ENCODE results near the gene PPP2CA.

Gene PPP2CA

GRCh38 chr5:134148986-134149539, 76.8 kb downstream of the PPP2CA start:
- DNase-seq (ENCODE audit: low read depth): no peak

GRCh38 chr5:134148316-134148715, 77.6 kb downstream of the PPP2CA start:
- DNase-seq (ENCODE audit: low read depth): no peak

DNA sequence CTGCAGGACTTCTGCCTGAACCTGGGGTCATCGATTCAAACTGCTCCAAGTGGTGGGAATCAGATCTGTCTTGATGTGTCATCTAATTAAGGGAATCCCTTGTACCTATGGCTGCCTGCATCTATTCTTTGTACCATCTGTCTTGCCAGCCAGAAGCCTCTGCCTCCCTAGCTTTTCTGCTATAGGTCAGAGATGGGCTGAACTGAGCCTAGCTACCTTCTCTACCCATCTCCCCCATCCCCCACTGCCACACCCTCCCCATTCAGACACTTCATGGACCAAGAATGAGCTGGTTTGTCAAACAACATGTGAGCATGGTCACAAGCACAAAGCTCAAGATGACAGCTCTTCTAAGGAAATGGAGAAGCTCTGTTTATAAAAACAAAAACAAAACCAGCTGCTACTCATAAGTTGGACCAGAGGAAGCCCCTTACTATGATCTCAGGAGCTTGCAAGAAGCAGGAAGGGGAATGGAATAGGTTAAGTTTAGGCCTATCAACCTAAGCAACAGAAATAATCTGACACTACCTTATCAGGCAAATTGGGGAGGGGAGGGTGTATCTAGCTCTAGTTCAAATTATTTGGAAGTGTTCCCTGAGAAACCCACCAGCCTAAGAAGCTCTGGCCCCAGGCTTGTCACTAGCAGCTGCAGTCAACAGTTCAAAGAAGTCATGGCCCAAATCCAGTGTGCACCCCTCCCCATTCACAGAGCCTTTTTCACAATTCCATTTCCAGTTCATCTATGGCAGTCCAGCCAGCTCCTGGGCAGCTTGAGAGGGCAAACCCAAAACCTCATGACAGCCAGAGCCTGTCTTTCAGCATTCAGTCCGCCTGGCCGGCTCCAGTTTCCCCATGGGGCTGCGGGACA, 79.0 kb downstream of the PPP2CA start:
- DNase-seq (ENCODE audit: low read depth): no peak

- DNase-seq (ENCODE audit: low read depth): peak; percentile 77
Measured at GRCh38 chr5:134145779-134146581, 79.9 kb downstream of the PPP2CA start.

DNA sequence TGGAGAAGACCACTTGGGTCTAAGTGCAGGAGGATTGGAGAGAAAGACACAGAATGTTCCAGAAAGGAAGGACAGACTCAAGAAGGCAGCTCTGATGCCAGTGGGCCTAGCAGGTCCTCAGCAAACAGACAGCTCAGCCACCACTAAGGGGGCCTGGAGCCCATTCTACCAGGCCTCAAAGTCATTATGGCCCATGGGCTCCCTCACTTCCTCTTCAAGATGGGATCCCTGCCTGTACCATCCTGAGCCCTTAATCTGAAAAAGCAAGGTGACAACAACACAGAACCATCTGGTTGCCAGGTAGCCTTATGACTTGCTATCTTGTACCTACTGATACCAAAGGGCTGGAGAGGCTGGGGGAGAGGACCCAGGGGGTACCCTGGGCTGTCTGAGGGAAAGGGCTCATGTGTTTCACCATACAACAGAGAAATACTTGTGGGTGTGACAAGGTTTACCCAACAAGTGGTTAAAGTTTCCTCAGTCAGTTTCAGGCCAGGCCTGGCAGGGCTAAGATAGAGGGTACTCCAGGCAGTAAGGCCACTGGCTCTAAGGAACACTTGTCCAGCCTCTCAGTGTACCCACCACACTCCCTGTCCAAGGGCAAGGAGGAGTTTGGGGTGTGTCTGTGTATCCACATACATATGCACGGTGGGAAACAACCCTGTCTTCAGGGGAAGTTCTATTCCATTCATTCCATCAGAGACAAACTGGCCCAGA, 80.7 kb downstream of the PPP2CA start:
- DNase-seq (ENCODE audit: low read depth): no peak

Measured in T follicular helper cell (primary cell).